SU-DHL-6 (cell line): ENCODE measurements around the gene SSR4.

Experiments used
- H2AFZ ChIP-seq: fragments of 200-600 bp; sonication (generic); 2 replicates; pipeline ENCODE4 v1.6.1; 2014; ENCODE audit warnings: low read depth, mild to moderate bottlenecking, moderate library complexity, mixed read lengths, antibody characterized with exemption, low read length; ENCODE audit not compliant: severe bottlenecking
- H3F3A ChIP-seq: fragments of 200-600 bp; shearing (Covaris generic); 2 replicates; pipeline ENCODE4 v1.6.0; 2016; ENCODE audit warnings: antibody characterized with exemption, mild to moderate bottlenecking; ENCODE audit not compliant: insufficient read depth
- H3K27ac ChIP-seq: fragments of 200-600 bp; sonication (generic); 2 replicates; pipeline ENCODE4 v1.5.1; 2016; ENCODE audit warnings: low read depth, mild to moderate bottlenecking, low read length, moderate library complexity, mixed read lengths
- H3K27me3 ChIP-seq: fragments of 200-600 bp; sonication (generic), shearing (Covaris generic); 2 replicates; pipeline ENCODE4 v1.6.0; 2014; ENCODE audit warnings: mild to moderate bottlenecking, low read length
- H3K36me3 ChIP-seq: fragments of 200-600 bp; sonication (generic); 2 replicates; pipeline ENCODE4 v1.6.1; 2014; ENCODE audit warnings: mild to moderate bottlenecking, low read length, mixed read lengths
- H3K4me2 ChIP-seq: fragments of 300-600, 200-600 bp; shearing (Covaris generic), sonication (generic); 2 replicates; pipeline ENCODE4 v1.6.0; 2014; ENCODE audit warnings: low read length, low read depth, mild to moderate bottlenecking; ENCODE audit not compliant: poor library complexity, severe bottlenecking
- H3K4me3 ChIP-seq: fragments of 200-600 bp; sonication (generic); 2 replicates; pipeline ENCODE4 v1.5.1; 2014; ENCODE audit warnings: antibody characterized with exemption, low read length, mild to moderate bottlenecking, mixed read lengths; ENCODE audit not compliant: insufficient read depth, poor library complexity, severe bottlenecking
- H3K79me2 ChIP-seq: fragments of 200-600 bp; sonication (generic); 2 replicates; pipeline ENCODE4 v1.6.1; 2014; ENCODE audit warnings: mild to moderate bottlenecking, low read length, moderate library complexity; ENCODE audit not compliant: insufficient read depth
- H3K9ac ChIP-seq: fragments of 200-600 bp; sonication (generic); 2 replicates; pipeline ENCODE4 v1.7.0; 2014; ENCODE audit warnings: mild to moderate bottlenecking, low read length
- H3K9me2 ChIP-seq: fragments of 200-600 bp; sonication (generic); replicated peaks from 2 replicates; pipeline ENCODE4 v1.6.1; 2014; ENCODE audit warnings: low read length; ENCODE audit not compliant: insufficient read depth
- H3K9me3 ChIP-seq: fragments of 200-600 bp; sonication (generic); 2 replicates; pipeline ENCODE4 v1.6.1; 2014; ENCODE audit warnings: low read length, mixed read lengths; ENCODE audit not compliant: insufficient read depth
- H4K20me1 ChIP-seq: fragments of 200-600 bp; sonication (generic); 2 replicates; pipeline ENCODE4 v1.6.1; 2014; ENCODE audit warnings: low read depth, mild to moderate bottlenecking, antibody characterized with exemption, low read length, moderate library complexity, mixed read lengths
- CTCF ChIP-seq: fragments of 200-600 bp; sonication (generic); IDR thresholded peaks from one replicate; pipeline ENCODE4 v1.5.1; 2017; ENCODE audit warnings: antibody characterized with exemption, mild to moderate bottlenecking, low read length, moderate library complexity; ENCODE audit not compliant: insufficient read depth, poor library complexity, severe bottlenecking
- EZH2phosphoT487 ChIP-seq: fragments of 200-600 bp; sonication (generic), shearing (Covaris generic); conservative IDR thresholded peaks from 2 replicates; pipeline ENCODE4 v1.6.1; 2018; ENCODE audit warnings: mild to moderate bottlenecking, antibody characterized with exemption, low read length, moderate library complexity, mixed read lengths

Gene SSR4

DNA sequence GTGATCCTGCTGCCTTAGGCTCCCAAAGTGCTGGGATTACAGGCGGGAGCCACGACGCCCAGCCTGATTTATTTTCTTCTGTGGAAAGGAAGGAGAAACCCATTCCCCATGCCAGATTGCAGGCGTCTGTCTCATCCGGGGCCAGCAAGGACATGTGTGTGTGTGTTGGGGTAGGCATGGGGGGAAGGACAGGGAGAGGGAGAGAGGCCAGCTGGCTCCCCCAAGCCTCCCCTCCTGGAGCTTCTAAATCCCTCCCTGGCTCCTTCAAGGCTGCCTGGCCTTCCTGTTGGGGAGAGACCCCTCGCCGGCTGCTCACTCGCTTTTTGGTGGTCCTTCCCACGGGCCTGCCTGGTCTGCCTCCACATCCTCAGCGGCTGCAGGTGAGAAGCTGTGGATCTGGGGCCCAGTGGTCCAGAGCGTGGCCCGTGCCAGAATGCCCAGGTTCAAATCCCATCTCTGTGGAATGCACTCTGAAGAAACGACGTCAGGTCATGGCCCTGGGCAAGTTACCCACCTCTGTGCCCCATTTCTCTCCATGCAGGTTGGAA, 31.8 kb upstream of the SSR4 start:
- Histone ChIP-seq H3K4me2 (no peak overlapping the region), H3K36me3 (no peaks in the 10 kb centered on the region), H4K20me1 (no peaks in the 10 kb centered on the region), H3K9ac (no peak overlapping the region), H3F3A (no peaks in the 10 kb centered on the region), H3K9me3 (no peaks in the 10 kb centered on the region), H3K9me2 (no peaks in the 10 kb centered on the region), H3K27ac (no peak overlapping the region), H3K79me2 (no peaks in the 10 kb centered on the region), H2AFZ (no peak overlapping the region), H3K27me3 (no peaks in the 10 kb centered on the region), H3K4me3 (no peak overlapping the region)
- TF ChIP-seq EZH2phosphoT487 (no peak), CTCF (no peak)

DNA sequence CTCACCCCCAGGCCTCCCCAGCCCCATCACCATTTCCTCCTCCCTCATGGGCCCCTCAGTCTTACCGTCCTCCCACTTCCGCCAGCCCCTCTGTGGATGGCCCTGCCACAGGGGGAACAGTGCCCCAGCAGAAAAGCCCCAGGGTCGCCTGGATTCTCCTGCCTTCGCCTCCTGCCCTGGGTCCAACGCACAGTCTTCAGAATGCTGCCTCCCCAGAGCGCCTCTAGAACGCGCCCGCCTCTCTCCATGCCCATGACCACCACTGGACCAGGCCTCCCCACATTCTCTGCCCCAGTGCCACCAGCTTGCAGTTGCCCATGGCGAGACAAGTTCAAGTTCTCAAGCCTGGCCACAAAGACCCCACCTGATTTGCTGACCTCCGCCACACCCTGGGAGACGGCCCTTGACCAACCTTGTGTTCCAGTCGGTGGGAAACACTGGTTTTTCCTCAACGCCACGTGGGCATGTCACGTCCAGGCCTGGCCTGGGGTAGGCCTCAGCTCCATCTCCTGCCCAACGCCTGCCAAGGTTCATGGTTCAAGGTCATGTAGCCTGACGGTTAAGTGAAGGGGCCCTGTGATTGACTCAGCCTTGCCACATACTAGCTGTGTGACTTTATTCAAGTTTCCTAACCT, 31.1 kb upstream of the SSR4 start:
- H4K20me1 ChIP-seq, result no peaks in the 10 kb centered on the region
- no peaks in the 10 kb centered on the region for H3K9me2 ChIP-seq
- no peak overlapping the region for H3K9ac ChIP-seq
- H3K4me3 ChIP-seq, result no peak overlapping the region
- H3K9me3 ChIP-seq, result no peaks in the 10 kb centered on the region
- H3K36me3 ChIP-seq, result no peaks in the 10 kb centered on the region
- H3K79me2 ChIP-seq, result no peaks in the 10 kb centered on the region
- no peak overlapping the region for H3K4me2 ChIP-seq
- no peaks in the 10 kb centered on the region for H3K27me3 ChIP-seq
- no peak overlapping the region for H2AFZ ChIP-seq
- no peaks in the 10 kb centered on the region for H3F3A ChIP-seq
- H3K27ac ChIP-seq, result no peak overlapping the region
- TF ChIP-seq EZH2phosphoT487 (no peak), CTCF (no peak)

DNA sequence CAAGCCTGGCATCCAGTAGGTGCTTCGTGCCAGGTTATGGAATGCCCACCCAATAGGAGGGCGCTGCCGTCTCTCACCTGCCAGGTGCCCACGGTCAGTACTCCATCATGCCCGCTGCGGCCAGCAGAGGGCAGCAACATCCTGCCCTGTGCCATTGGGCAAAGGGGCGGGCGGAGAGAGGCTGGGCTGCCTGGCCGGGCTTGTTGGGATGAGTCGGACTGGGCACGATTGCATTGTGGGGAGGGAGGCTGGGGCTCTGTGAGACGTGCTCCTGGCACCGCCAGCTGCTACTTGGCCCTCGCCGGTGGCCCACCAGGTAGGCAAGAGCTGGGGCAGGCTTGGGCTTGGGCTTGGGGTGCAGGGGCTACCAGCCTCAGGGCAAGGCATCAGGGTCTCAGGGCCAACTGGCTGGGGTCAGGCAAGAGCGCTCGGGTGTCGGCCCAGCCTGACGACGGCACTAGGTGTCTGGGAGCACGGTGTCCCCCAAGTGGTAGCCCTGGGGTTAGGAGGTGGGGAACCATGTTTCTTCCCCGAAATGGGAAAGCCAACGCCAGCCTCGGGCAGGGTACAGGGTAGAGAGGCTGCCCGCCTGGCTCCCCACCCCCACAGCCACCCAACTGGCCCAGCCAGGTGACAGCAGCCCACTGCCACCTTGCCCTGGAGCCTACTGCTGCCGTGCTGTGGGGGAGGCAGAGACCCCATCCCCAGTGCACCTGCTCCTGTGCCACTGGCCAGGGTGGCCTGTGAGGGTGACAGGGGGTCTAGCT, 30.3 kb upstream of the SSR4 start, which contains the start of gene PLXNB3:
Gene PLXNB3 (plus strand): TSS at position 261 of the 767 bp plus-strand sequence. CDS start 1,287 bp downstream, outside the sequence.
- H3K9ac ChIP-seq, result no peak within 1 kb of the TSS
- H3K4me2 ChIP-seq, result no peak within 1 kb of the TSS
- H3F3A ChIP-seq, result no peaks in the 10 kb centered on the region
- H4K20me1 ChIP-seq, result no peaks in the 10 kb centered on the region
- TF ChIP-seq CTCF (peak; percentile 73), EZH2phosphoT487 (no peak)
- H3K36me3 ChIP-seq, result no peaks in the 10 kb centered on the region
- no peak within 1 kb of the TSS for H2AFZ ChIP-seq
- no peak within 1 kb of the TSS for H3K27ac ChIP-seq
- no peaks in the 10 kb centered on the region for H3K9me3 ChIP-seq
- H3K4me3 ChIP-seq, result no peak within 1 kb of the TSS
- H3K9me2 ChIP-seq, result no peaks in the 10 kb centered on the region
- H3K79me2 ChIP-seq, result no peaks in the 10 kb centered on the region
- H3K27me3 ChIP-seq, result no peaks in the 10 kb centered on the region
